ENCODE measurements around the gene RNF208. TPM values are rescaled to one million over a fixed set of nuclear protein-coding genes. Genes with fewer than 3 reads are reported as not detected.

Gene RNF208
- total RNA-seq, 4 donors from 2014 or later: 2.3 to 26.5 (median 7.5) TPM; not detected in 1

DNA sequence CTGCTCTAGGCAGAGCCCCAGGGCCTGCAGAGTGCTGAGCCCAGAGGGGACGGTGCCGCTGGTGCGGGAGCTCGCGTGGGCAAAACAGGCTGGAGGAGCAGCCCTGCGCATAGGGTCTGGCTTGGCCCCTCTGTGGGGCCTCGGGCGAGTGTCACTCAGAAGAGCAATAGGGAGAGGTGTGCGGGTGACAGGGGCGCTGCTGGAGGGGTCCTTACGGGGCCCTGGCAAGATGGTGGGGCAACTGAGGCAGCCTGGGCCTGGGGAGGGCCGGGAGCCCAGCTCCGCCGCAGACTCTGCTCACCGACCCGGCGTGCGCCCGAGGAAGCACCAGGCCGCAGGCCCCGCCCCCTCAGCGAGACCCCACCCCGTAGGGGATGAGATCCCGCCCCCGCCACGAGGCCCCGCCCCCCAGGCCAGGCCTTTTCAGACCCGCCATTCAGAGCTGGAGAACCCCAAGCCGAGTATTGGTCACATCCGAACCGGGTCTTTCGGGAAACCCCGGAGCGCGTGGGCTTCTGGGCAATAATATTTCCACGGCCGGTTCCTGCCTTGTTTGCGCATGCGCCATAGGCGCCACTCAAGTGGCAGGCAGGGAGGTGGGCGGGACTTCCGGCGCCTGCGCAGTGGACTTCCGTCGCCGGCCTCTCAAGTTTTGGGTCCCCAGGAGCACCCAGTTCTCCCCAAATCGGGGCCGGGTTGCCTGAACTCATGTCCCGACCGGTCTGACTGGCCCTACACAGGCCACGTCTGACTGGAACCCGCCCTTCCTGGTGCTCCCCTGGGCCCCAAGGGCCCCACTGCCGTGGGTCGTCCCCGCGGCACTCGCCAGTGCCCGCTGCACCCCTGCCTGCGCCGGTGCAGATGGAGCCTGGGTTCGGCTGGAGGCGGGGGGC is 1.3 kb upstream of the RNF208 start:
- peak; percentile 97 for DNase-seq
- intact Hi-C loops (cut with DNase I; ENCODE audit: low total_unique reads) (no loop called here), in situ Hi-C loops (cut with MboI; ENCODE audit: low pct_ligation_motif_present in 1 of 4, low pct_unique_long_range_greater_than_20kb in 1 of 4, low sequenced_read_pairs in 3 of 4) (loop anchor here in 2 of 4 donors (10.0 to 25.0 kb wide), 2 partner anchors 99 to 111 kb away; partner anchors contain the start of gene DPP7 (in 1 of the 2))
- TF ChIP-seq POLR2AphosphoS5 (IDR thresholded peaks at IDR 0.05): peak; percentile 61 to 69 (median 66)
- no peak for TF ChIP-seq EP300 (IDR thresholded peaks at IDR 0.05; ENCODE audit: low read depth)
- peak; percentile 63 for TF ChIP-seq POLR2A (IDR thresholded peaks at IDR 0.05)
- TF ChIP-seq, protein P1, sequence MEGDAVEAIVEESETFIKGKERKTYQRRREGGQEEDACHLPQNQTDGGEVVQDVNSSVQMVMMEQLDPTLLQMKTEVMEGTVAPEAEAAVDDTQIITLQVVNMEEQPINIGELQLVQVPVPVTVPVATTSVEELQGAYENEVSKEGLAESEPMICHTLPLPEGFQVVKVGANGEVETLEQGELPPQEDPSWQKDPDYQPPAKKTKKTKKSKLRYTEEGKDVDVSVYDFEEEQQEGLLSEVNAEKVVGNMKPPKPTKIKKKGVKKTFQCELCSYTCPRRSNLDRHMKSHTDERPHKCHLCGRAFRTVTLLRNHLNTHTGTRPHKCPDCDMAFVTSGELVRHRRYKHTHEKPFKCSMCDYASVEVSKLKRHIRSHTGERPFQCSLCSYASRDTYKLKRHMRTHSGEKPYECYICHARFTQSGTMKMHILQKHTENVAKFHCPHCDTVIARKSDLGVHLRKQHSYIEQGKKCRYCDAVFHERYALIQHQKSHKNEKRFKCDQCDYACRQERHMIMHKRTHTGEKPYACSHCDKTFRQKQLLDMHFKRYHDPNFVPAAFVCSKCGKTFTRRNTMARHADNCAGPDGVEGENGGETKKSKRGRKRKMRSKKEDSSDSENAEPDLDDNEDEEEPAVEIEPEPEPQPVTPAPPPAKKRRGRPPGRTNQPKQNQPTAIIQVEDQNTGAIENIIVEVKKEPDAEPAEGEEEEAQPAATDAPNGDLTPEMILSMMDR (IDR thresholded peaks at IDR 0.05): no peak
- Histone ChIP-seq H3K27ac (peak overlapping the region; percentile 91 to 96 (median 92)), H3K4me3 (peak overlapping the region; percentile 56 to 98 (median 70)), H3K4me1 (peaks cover 18 to 49% (median 39%) of the 10 kb centered on the region in 4 donors), H3K9me3 (no peaks in the 10 kb centered on the region), H3K27me3 (peaks cover 4% of the 10 kb centered on the region), H3K36me3 (no peaks in the 10 kb centered on the region)
- whole genome bisulfite sequencing, 2 donors (ENCODE audit: low coverage in 1 of 2): 2% methylated on average over 34 of the region's 63 CpGs; no CpG with 5 or more reads in 1 of the 2 donors

DNA sequence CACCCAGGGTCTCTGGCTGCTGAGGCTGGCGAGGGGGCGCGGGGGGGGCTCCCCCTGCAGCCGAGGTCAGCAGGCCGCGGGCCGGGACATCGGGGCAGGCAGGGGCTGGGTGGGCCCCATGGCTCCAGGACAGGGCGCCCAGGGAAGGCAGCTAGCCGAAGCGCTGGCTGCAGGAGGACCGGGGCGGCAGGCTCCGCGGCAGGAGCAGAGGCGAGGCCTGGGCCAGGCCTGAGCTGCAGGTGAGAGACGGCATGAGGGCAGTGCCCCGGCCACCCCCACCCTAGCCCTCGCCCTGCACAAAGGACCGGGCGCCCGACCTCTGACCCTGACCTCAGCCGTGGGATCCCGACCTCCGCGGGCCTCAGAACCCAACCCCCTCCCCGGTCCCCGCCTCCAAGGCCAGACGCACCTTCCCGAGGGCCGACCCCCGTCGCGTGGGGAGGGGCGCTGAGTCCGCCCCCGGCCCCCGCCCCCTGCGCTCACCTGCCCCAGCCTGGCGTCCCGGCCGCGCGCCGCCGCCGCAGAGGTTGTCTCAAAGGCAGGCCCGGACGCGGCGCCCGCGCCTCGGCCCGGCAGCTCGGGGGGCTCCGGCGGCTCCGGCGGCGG is 431 bp downstream of the RNF208 start:
- WGBS, 2 donors (ENCODE audit: low coverage in 1 of 2): 18% methylated on average over 7 of the region's 61 CpGs; no CpG with 5 or more reads in 1 of the 2 donors
- in situ Hi-C loops (cut with MboI; ENCODE audit: low pct_ligation_motif_present in 1 of 4, low pct_unique_long_range_greater_than_20kb in 1 of 4, low sequenced_read_pairs in 3 of 4): loop anchor here in 2 of 4 donors (10.0 to 25.0 kb wide), 2 partner anchors 97 to 109 kb away; partner anchors contain the start of gene DPP7 (in 1 of the 2)
- peak overlapping the region in 3 of 4 donors; percentile 14 to 27 (median 20) for H3K27ac ChIP-seq
- intact Hi-C loops (cut with DNase I; ENCODE audit: low total_unique reads): no loop called here
- H3K4me3 ChIP-seq: peak overlapping the region; percentile 26 to 64 (median 40)
- H3K9me3 ChIP-seq: no peaks in the 10 kb centered on the region
- no peaks in the 10 kb centered on the region for H3K27me3 ChIP-seq
- no peak for TF ChIP-seq EP300 (IDR thresholded peaks at IDR 0.05; ENCODE audit: low read depth)
- no peak for TF ChIP-seq POLR2AphosphoS5 (IDR thresholded peaks at IDR 0.05)
- TF ChIP-seq, protein P1 (IDR thresholded peaks at IDR 0.05): no peak
- no peak for TF ChIP-seq POLR2A (IDR thresholded peaks at IDR 0.05)
- H3K36me3 ChIP-seq: no peaks in the 10 kb centered on the region
- H3K4me1 ChIP-seq: peaks cover 13 to 50% (median 43%) of the 10 kb centered on the region in 4 donors
- DNase-seq: no peak

DNA sequence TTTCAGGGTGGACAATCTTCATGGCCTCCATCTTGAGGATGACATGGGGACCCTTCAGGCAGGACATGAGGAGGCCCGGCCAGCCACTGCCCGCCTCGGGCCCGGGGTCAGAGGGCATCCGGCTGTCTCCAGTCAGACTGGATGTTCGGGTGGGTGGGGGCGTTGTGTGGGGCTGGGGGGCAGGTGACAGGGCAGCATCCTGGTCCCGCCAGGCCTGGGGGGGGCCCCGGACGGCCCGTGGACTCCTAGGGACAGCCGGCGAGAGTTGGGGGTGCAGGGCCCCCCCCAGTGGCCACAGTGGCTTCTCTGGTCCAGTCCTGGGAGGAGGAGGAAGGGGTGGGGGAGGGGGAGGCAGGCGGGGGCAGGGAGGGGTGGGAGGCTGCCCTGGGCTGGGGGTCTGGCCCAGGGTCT is 940 bp downstream of the RNF208 start:
- H3K27me3 ChIP-seq: no peaks in the 10 kb centered on the region
- H3K4me1 ChIP-seq: peaks cover 13 to 47% (median 43%) of the 10 kb centered on the region in 4 donors
- DNase-seq: no peak
- WGBS, 2 donors (ENCODE audit: low coverage in 1 of 2): 43% methylated on average over 1 of the region's 14 CpGs; no CpG with 5 or more reads in 1 of the 2 donors
- peak overlapping the region in 1 of 4 donors; percentile 48 for H3K4me3 ChIP-seq
- H3K9me3 ChIP-seq: no peaks in the 10 kb centered on the region
- intact Hi-C loops (cut with DNase I; ENCODE audit: low total_unique reads) (no loop called here), in situ Hi-C loops (cut with MboI; ENCODE audit: low pct_ligation_motif_present in 1 of 4, low pct_unique_long_range_greater_than_20kb in 1 of 4, low sequenced_read_pairs in 3 of 4) (loop anchor here in 2 of 4 donors (10.0 to 25.0 kb wide), 2 partner anchors 96 to 109 kb away; partner anchors contain the start of gene DPP7 (in 1 of the 2))
- no peak for TF ChIP-seq EP300 (IDR thresholded peaks at IDR 0.05; ENCODE audit: low read depth)
- TF ChIP-seq, protein P1 (IDR thresholded peaks at IDR 0.05): no peak
- no peak for TF ChIP-seq POLR2A (IDR thresholded peaks at IDR 0.05)
- no peak for TF ChIP-seq POLR2AphosphoS5 (IDR thresholded peaks at IDR 0.05)
- H3K36me3 ChIP-seq: no peaks in the 10 kb centered on the region
- H3K27ac ChIP-seq: no peak overlapping the region
